Measurements from ENCODE around the gene RND3.

GRCh38 chr2:150530168-150530567 is 42.7 kb upstream of the RND3 start:
- no peak for TF ChIP-seq POLR2A (IDR thresholded peaks at IDR 0.05; ENCODE audit: low read depth, low read length)
- no peak for TF ChIP-seq TAF1 (IDR thresholded peaks at IDR 0.05; ENCODE audit: low read depth, low read length)
- no peak for TF ChIP-seq POLR2AphosphoS5 (IDR thresholded peaks at IDR 0.05; ENCODE audit: low read depth, low read length)
